Endothelial cell of umbilical vein (primary cell): ENCODE data around the gene CDH2. TPM values are rescaled to one million over a fixed set of nuclear protein-coding genes. Genes with fewer than 3 reads are reported as not detected.

ENCODE experiments used
- BruUV-seq: library from RNA; stranded (reverse); fragments of 400-500 nt; replicated peaks from 2 replicates; lab custom pipeline; 2021; lab: Mats Ljungman, UMichigan
- CTCF ChIA-PET: fragments of 300-600, 350-600 bp; sonication (Branson Sonifier 250); formaldehyde crosslinking; loops from one replicate; lab custom pipeline; 2021; ENCODE audit warnings: antibody characterized with exemption, inconsistent platforms; lab: Charles Lee
- POLR2A ChIA-PET: fragments of 300-600, 350-600 bp; sonication (Branson Sonifier 250); formaldehyde crosslinking; loops from one replicate; lab custom pipeline; 2021; ENCODE audit warnings: antibody characterized with exemption, inconsistent platforms; lab: Charles Lee
- DNase-seq: peaks from one replicate; pipeline ENCODE4 v3.0.0-alpha.2; 2011; ENCODE audit warnings: low read depth, low spot score
- FAIRE-seq: peaks from 2 replicates; lab custom pipeline; 2011; peaks lifted over from hg19 to GRCh38; lab: Jason Lieb, UNC
- H2AFZ ChIP-seq: 2 replicates; pipeline ENCODE4 v1.6.0; 2012; ENCODE audit warnings: low read depth, low read length, control low read depth, inconsistent platforms
- H3K27ac ChIP-seq: 2 replicates; pipeline ENCODE4 v1.5.1; 2011; ENCODE audit warnings: low read depth, mild to moderate bottlenecking, control low read depth, low read length, moderate library complexity; ENCODE audit not compliant: insufficient read depth
- H3K27me3 ChIP-seq, 2 experiments: 2 replicates each; pipeline versions ENCODE4 v1.6.0 to v1.6.1; 2011; ENCODE audit warnings: low read length in 2 of 2, mixed read lengths in 1 of 2; ENCODE audit not compliant: control insufficient read depth in 2 of 2, insufficient read depth in 2 of 2
- H3K36me3 ChIP-seq, 2 experiments: 2 replicates in 1 of 2; 3 replicates in 1 of 2; pipeline ENCODE4 v1.5.1; 2011; ENCODE audit warnings: low read length in 2 of 2, mild to moderate bottlenecking in 1 of 2, moderate library complexity in 1 of 2; ENCODE audit not compliant: control insufficient read depth in 2 of 2, insufficient read depth in 2 of 2; ENCODE audit errors: extremely low read depth in 1 of 2
- H3K4me1 ChIP-seq: 3 replicates; pipeline ENCODE4 v1.5.1; 2011; ENCODE audit warnings: mild to moderate bottlenecking, low read length; ENCODE audit not compliant: control insufficient read depth, insufficient read depth; ENCODE audit errors: extremely low read depth
- H3K4me2 ChIP-seq: 2 replicates; pipeline ENCODE4 v1.6.1; 2011; ENCODE audit warnings: low read length, control low read depth, mixed read lengths; ENCODE audit not compliant: insufficient read depth
- H3K4me3 ChIP-seq, 3 experiments: fragments of 200-600 bp in 1 of 3; sonication (generic), shearing (Covaris generic) in 1 of 3; replicated peaks in 1 of 3; 2 replicates each; pipeline ENCODE4 v1.5.1; 2011 to 2016; ENCODE audit warnings: control low read depth in 3 of 3, low read length in 3 of 3, mild to moderate bottlenecking in 2 of 3, inconsistent platforms in 1 of 3, low read depth in 1 of 3, moderate library complexity in 1 of 3; ENCODE audit not compliant: insufficient read depth in 1 of 3
- H3K79me2 ChIP-seq: 2 replicates; pipeline ENCODE4 v1.6.0; 2012; ENCODE audit warnings: low read length, inconsistent platforms; ENCODE audit not compliant: control insufficient read depth, insufficient read depth
- H3K9ac ChIP-seq: replicated peaks from 2 replicates; pipeline ENCODE3; 2011; ENCODE audit warnings: low read length, control low read depth; ENCODE audit not compliant: insufficient read depth; ENCODE audit errors: extremely low read depth
- H3K9me1 ChIP-seq: replicated peaks from 3 replicates; pipeline ENCODE4 v1.6.0; 2011; ENCODE audit warnings: mild to moderate bottlenecking, low read length; ENCODE audit not compliant: control insufficient read depth, insufficient read depth; ENCODE audit errors: extremely low read depth
- H3K9me3 ChIP-seq: replicated peaks from 2 replicates; pipeline ENCODE4 v1.5.1; 2012; ENCODE audit warnings: low read length, inconsistent platforms; ENCODE audit not compliant: control insufficient read depth, insufficient read depth
- H4K20me1 ChIP-seq: replicated peaks from 2 replicates; pipeline ENCODE3; 2011; ENCODE audit warnings: mild to moderate bottlenecking, low read length; ENCODE audit not compliant: control insufficient read depth, insufficient read depth; ENCODE audit errors: extremely low read depth
- CTCF ChIP-seq, 2 donors: IDR thresholded peaks; 1 replicate in 1 of 2; 2 replicates in 1 of 2; pipeline ENCODE4 v1.5.1; 2011; ENCODE audit warnings: low read length in 2 of 2, mild to moderate bottlenecking in 2 of 2, moderate library complexity in 2 of 2, control low read depth in 1 of 2, inconsistent platforms in 1 of 2, low read depth in 1 of 2; ENCODE audit not compliant: insufficient read depth in 1 of 2; ENCODE audit errors: extremely low read depth in 1 of 2
- EZH2 ChIP-seq: IDR thresholded peaks from 2 replicates; pipeline ENCODE4 v1.6.1; 2012; ENCODE audit warnings: borderline replicate concordance, low read depth, mild to moderate bottlenecking, moderate library complexity, low read length, inconsistent platforms; ENCODE audit not compliant: severe bottlenecking
- FOS ChIP-seq: IDR thresholded peaks from 2 replicates; pipeline ENCODE4 v1.6.1; 2011; ENCODE audit warnings: mild to moderate bottlenecking, low read length, moderate library complexity, borderline replicate concordance; ENCODE audit not compliant: insufficient read depth
- GATA2 ChIP-seq: IDR thresholded peaks from 2 replicates; pipeline ENCODE4 v1.7.0; 2011; ENCODE audit warnings: low read depth, mild to moderate bottlenecking, moderate library complexity, mixed read lengths, low read length; ENCODE audit not compliant: insufficient read length, insufficient read depth
- JUN ChIP-seq: IDR thresholded peaks from 2 replicates; pipeline ENCODE4 v1.6.1; 2011; ENCODE audit warnings: borderline replicate concordance, low read depth; ENCODE audit not compliant: insufficient read length, insufficient read depth
- MAX ChIP-seq: IDR thresholded peaks from 2 replicates; pipeline ENCODE4 v1.6.1; 2011; ENCODE audit not compliant: insufficient read depth, insufficient read length
- MYC ChIP-seq: IDR thresholded peaks from one replicate; pipeline ENCODE4 v1.6.1; 2011; ENCODE audit warnings: mild to moderate bottlenecking, low read depth, low read length
- POLR2A ChIP-seq: IDR thresholded peaks from 2 replicates; pipeline ENCODE4 v1.6.1; 2012; ENCODE audit warnings: low read depth, mild to moderate bottlenecking, control low read depth, low read length
- POLR2AphosphoS5 ChIP-seq: IDR thresholded peaks from 2 replicates; pipeline ENCODE4 v1.6.1; 2012; ENCODE audit warnings: low read depth, mild to moderate bottlenecking, control low read depth, low read length, moderate library complexity; ENCODE audit not compliant: insufficient read depth
- dilution Hi-C: fragments of 300-500 bp; cut with MboI; formaldehyde crosslinking; loops from one replicate; pipeline ENCODE4 v1.15.0; 2019; ENCODE audit warnings: low sequenced_read_pairs; ENCODE audit not compliant: extremely low pct_ligation_motif_present
- intact Hi-C: fragments of 100-400 bp; cut with micrococcal nuclease; formaldehyde crosslinking; loops from one replicate; pipeline ENCODE4 v1.10.0; 2022
- polyA plus RNA-seq, 4 experiments: library from polyadenylated mRNA; depleted of rRNA in 3 of 4; stranded (reverse) in 3 of 4; unstranded in 1 of 4; fragments of >200 nt; gene quantifications; 2 replicates each; pipeline versions ENCODE4 v1.2.1 to v1.2.3, GENCODE V29; 2011 to 2012; ENCODE audit warnings: missing spikeins in 1 of 4
- total RNA-seq: library from RNA; stranded (reverse); gene quantifications from 2 replicates; pipeline ENCODE4 v1.2.3, GENCODE V29; 2021

The CDH2 gene
- total and polyA plus RNA-seq, 2 donors (not counting 3 experiments of a cell fraction or from before 2014, with no cell fraction given) = 37.6 to 59.5 TPM

- FAIRE-seq = no peak
Measured at GRCh38 chr18:28095041-28095440, 81.9 kb downstream of the CDH2 start.

GRCh38 chr18:28091197-28091596, 85.7 kb downstream of the CDH2 start:
- DNase-seq (no peak), FAIRE-seq (no peak)
- no peak overlapping the region for H3K4me2 ChIP-seq
- no peaks in the 10 kb centered on the region for H3K9me1 ChIP-seq
- ChIA-PET CTCF (no interaction called here), POLR2A (no interaction called here)
- intact Hi-C loops (no loop called here), dilution Hi-C loops (no loop called here)
- peaks cover 5% of the 10 kb centered on the region for H3K4me1 ChIP-seq
- BruUV-seq = no TSS peak
- no peak overlapping the region for H2AFZ ChIP-seq
- H3K27me3 ChIP-seq = no peaks in the 10 kb centered on the region
- no peak overlapping the region for H3K4me3 ChIP-seq
- H4K20me1 ChIP-seq = peaks cover 2% of the 10 kb centered on the region
- no peaks in the 10 kb centered on the region for H3K9me3 ChIP-seq
- no peaks in the 10 kb centered on the region for H3K36me3 ChIP-seq
- TF ChIP-seq MYC (no peak), POLR2AphosphoS5 (no peak), FOS (no peak), POLR2A (no peak), MAX (no peak), CTCF (IDR thresholded peaks at IDR 0.05; ENCODE audit: extremely low read depth in 1 of 2, insufficient read depth in 1 of 2, low read depth in 1 of 2, low read length in 2 of 2) (no peak), GATA2 (no peak), JUN (no peak), EZH2 (no peak)
- no peak overlapping the region for H3K9ac ChIP-seq
- no peak overlapping the region for H3K27ac ChIP-seq
- H3K79me2 ChIP-seq = peaks cover 1% of the 10 kb centered on the region

More at GRCh38 chr18:28095041-28095440, 81.9 kb downstream of the CDH2 start:
- DNase-seq = no peak
- H3K27me3 ChIP-seq = no peaks in the 10 kb centered on the region
- H3K4me1 ChIP-seq = no peaks in the 10 kb centered on the region
- H3K36me3 ChIP-seq = no peaks in the 10 kb centered on the region
- H3K79me2 ChIP-seq = no peaks in the 10 kb centered on the region
- H3K9ac ChIP-seq = no peak overlapping the region
- dilution Hi-C loops = no loop called here
- no peak overlapping the region for H3K4me3 ChIP-seq
- H2AFZ ChIP-seq = no peak overlapping the region
- BruUV-seq = no TSS peak
- H3K9me3 ChIP-seq = no peaks in the 10 kb centered on the region
- no peaks in the 10 kb centered on the region for H3K9me1 ChIP-seq
- intact Hi-C loops = no loop called here
- H3K27ac ChIP-seq = no peak overlapping the region
- no peak for TF ChIP-seq GATA2
- TF ChIP-seq JUN = no peak
- TF ChIP-seq CTCF (IDR thresholded peaks at IDR 0.05; ENCODE audit: extremely low read depth in 1 of 2, insufficient read depth in 1 of 2, low read depth in 1 of 2, low read length in 2 of 2) = no peak
- H4K20me1 ChIP-seq = peaks cover 2% of the 10 kb centered on the region
- CTCF ChIA-PET = no interaction called here
- no peak overlapping the region for H3K4me2 ChIP-seq
- POLR2A ChIA-PET = no interaction called here
